Measurements from ENCODE around the gene PPP1R14C. TPM values are rescaled to one million over a fixed set of nuclear protein-coding genes. Genes with fewer than 3 reads are reported as not detected.

PPP1R14C gene
- total and polyA plus RNA-seq, 2 of the 13 experiments (the other 11 are each of a cell fraction or from before 2014, with no cell fraction given) = not detected

DNA sequence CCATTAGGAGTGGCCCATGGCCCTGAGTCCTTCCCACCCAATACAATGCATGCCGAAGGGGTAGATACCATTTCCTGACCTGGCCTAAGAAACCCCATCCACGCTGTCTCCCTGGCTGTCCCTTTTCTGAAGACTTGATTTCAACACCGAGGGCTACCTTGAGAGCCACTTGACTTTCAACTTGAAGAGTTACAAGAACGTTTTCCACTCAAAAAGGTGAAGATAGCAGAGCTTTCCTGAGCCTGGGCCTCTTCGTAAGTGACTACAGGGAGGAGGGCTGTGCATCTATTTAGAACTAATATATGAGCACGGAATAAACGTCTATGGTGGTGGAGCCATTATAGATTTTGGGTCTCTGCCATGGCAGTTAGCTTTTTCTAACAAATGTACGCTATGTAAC is 14.4 kb upstream of the PPP1R14C start:
- in situ Hi-C loops (cut with HindIII; ENCODE audit: extremely low pct_ligation_motif_present, low pct_unique_long_range_greater_than_20kb) (no loop called here), intact Hi-C loops (cut with micrococcal nuclease; ENCODE audit: unreplicated experiment) (loop anchor here (10.0 kb wide), 1 partner anchor 816 kb away; no protein-coding TSS in a partner anchor)
- BruUV-seq (replicated peaks) = no TSS peak
- under 1% methylated on average over 8 of the region's 8 CpGs for WGBS (ENCODE audit: low lambda C conversion rate)
- Histone ChIP-seq H4K20me1 (ENCODE audit: insufficient read depth, low read length) (no peaks in the 10 kb centered on the region), H2AFZ (ENCODE audit: low read length) (no peak overlapping the region), H3K27ac (ENCODE audit: extremely low read length, insufficient read depth, low read length) (no peak overlapping the region), H3K27me3 (ENCODE audit: control insufficient read depth in 1 of 2, insufficient read depth in 2 of 2, low read length in 2 of 2) (peaks cover 0 to 5% of the 10 kb centered on the region in 2 experiments; a peak in 1 of 5 replicates), H3K36me3 (replicated peaks in 1 of 2; ENCODE audit: control insufficient read depth in 1 of 2, insufficient read depth in 2 of 2, low read length in 2 of 2) (no peaks in the 10 kb centered on the region), H3K9me3 (ENCODE audit: low read length) (no peaks in the 10 kb centered on the region), H3K4me1 (ENCODE audit: insufficient read depth, low read length) (no peaks in the 10 kb centered on the region), H3K79me2 (ENCODE audit: insufficient read depth, low read length) (no peaks in the 10 kb centered on the region), H3K4me3 (replicated peaks in 1 of 3; ENCODE audit: insufficient read depth in 1 of 3, low read depth in 2 of 3, low read length in 3 of 3) (no peak overlapping the region), H3K4me2 (ENCODE audit: low read depth, low read length) (no peak overlapping the region), H3K9ac (ENCODE audit: insufficient read depth, low read depth, low read length) (no peak overlapping the region)
- DNase-seq (ENCODE audit: low spot score) (no peak), FAIRE-seq (no peak), ATAC-seq (no peak)
- CTCF ChIA-PET (ENCODE audit: low intra/inter-chr PET ratio, low total read pairs) = no interaction called here
- POLR2A ChIA-PET = no interaction called here
- TF ChIP-seq AGO2 (optimal IDR thresholded peaks at IDR 0.05; ENCODE audit: low read depth, low read length) = no peak
- no peak for TF ChIP-seq MEIS2 (CRISPR knock-in tag; IDR thresholded peaks at IDR 0.05)
- no peak for TF ChIP-seq PRPF4 (IDR thresholded peaks at IDR 0.05; ENCODE audit: low read depth, low read length, poor library complexity, severe bottlenecking)
- TF ChIP-seq ZBTB21 (CRISPR knock-in tag; IDR thresholded peaks at IDR 0.05) = no peak
- TF ChIP-seq ZNF230 (CRISPR knock-in tag; IDR thresholded peaks at IDR 0.05) = no peak
- no peak for TF ChIP-seq GZF1 (CRISPR knock-in tag; IDR thresholded peaks at IDR 0.05)
- TF ChIP-seq, protein P1, sequence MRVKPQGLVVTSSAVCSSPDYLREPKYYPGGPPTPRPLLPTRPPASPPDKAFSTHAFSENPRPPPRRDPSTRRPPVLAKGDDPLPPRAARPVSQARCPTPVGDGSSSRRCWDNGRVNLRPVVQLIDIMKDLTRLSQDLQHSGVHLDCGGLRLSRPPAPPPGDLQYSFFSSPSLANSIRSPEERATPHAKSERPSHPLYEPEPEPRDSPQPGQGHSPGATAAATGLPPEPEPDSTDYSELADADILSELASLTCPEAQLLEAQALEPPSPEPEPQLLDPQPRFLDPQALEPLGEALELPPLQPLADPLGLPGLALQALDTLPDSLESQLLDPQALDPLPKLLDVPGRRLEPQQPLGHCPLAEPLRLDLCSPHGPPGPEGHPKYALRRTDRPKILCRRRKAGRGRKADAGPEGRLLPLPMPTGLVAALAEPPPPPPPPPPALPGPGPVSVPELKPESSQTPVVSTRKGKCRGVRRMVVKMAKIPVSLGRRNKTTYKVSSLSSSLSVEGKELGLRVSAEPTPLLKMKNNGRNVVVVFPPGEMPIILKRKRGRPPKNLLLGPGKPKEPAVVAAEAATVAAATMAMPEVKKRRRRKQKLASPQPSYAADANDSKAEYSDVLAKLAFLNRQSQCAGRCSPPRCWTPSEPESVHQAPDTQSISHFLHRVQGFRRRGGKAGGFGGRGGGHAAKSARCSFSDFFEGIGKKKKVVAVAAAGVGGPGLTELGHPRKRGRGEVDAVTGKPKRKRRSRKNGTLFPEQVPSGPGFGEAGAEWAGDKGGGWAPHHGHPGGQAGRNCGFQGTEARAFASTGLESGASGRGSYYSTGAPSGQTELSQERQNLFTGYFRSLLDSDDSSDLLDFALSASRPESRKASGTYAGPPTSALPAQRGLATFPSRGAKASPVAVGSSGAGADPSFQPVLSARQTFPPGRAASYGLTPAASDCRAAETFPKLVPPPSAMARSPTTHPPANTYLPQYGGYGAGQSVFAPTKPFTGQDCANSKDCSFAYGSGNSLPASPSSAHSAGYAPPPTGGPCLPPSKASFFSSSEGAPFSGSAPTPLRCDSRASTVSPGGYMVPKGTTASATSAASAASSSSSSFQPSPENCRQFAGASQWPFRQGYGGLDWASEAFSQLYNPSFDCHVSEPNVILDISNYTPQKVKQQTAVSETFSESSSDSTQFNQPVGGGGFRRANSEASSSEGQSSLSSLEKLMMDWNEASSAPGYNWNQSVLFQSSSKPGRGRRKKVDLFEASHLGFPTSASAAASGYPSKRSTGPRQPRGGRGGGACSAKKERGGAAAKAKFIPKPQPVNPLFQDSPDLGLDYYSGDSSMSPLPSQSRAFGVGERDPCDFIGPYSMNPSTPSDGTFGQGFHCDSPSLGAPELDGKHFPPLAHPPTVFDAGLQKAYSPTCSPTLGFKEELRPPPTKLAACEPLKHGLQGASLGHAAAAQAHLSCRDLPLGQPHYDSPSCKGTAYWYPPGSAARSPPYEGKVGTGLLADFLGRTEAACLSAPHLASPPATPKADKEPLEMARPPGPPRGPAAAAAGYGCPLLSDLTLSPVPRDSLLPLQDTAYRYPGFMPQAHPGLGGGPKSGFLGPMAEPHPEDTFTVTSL (CRISPR knock-in tag; IDR thresholded peaks at IDR 0.05; ENCODE audit: borderline replicate concordance) = no peak
- TF ChIP-seq SIX4 (CRISPR knock-in tag; IDR thresholded peaks at IDR 0.05) = no peak
- TF ChIP-seq ARID2 (CRISPR knock-in tag; IDR thresholded peaks at IDR 0.05; ENCODE audit: borderline replicate concordance) = no peak

Data from HepG2 (cell line).